ENCODE data around the gene RBM33.
A peak's percentile ranks its signal among the peaks of the same experiment; 100 is the strongest.

RBM33 gene

GRCh38 chr7:155660758-155661093 lies 16.3 kb downstream of the RBM33 start:
- Histone ChIP-seq H3K4ac (ENCODE audit: low read depth in 1 of 2, low read length in 2 of 2) (no peak overlapping the region), H2BK5ac (ENCODE audit: low read depth, low read length, poor library complexity, severe bottlenecking) (no peak overlapping the region), H3K27ac (ENCODE audit: low read length, poor library complexity, severe bottlenecking) (no peak overlapping the region), H4K91ac (ENCODE audit: low read length) (no peak overlapping the region), H3K79me1 (replicated peaks; ENCODE audit: low read length, poor library complexity, severe bottlenecking) (peaks cover 1% of the 10 kb centered on the region), H3K4me1 (ENCODE audit: control insufficient read depth, insufficient read depth, low read depth, low read length) (peaks cover 11% of the 10 kb centered on the region), H3K4me2 (ENCODE audit: low read length, poor library complexity, severe bottlenecking) (no peak overlapping the region), H3K9ac (ENCODE audit: low read length) (no peak overlapping the region), H3K14ac (ENCODE audit: low read length in 2 of 2) (no peak overlapping the region), H3K23ac (ENCODE audit: low read length in 2 of 2) (no peak overlapping the region), H3K9me3 (ENCODE audit: control insufficient read depth, low read length) (no peaks in the 10 kb centered on the region), H3K27me3 (ENCODE audit: control insufficient read depth in 1 of 2, insufficient read depth in 1 of 2, low read length in 2 of 2) (no peaks in the 10 kb centered on the region), H2AFZ (ENCODE audit: low read depth, low read length) (no peak overlapping the region), H3K36me3 (ENCODE audit: control insufficient read depth in 1 of 2, insufficient read depth in 2 of 2, low read depth in 1 of 2, low read length in 2 of 2) (peaks cover 7 to 11% of the 10 kb centered on the region in 2 experiments), H4K8ac (ENCODE audit: low read length) (no peak overlapping the region), H3K18ac (ENCODE audit: low read depth in 1 of 2, low read length in 2 of 2) (no peak overlapping the region), H2BK120ac (ENCODE audit: low read depth, low read length) (no peak overlapping the region), H2AK5ac (ENCODE audit: low read length, severe bottlenecking) (no peak overlapping the region), H2BK12ac (ENCODE audit: low read length in 2 of 2) (no peak overlapping the region), H3K4me3 (ENCODE audit: insufficient read depth in 1 of 2, low read depth in 1 of 2, low read length in 2 of 2) (no peak overlapping the region), H2BK15ac (ENCODE audit: low read depth, poor library complexity, severe bottlenecking) (no peak overlapping the region)
- WGBS: no CpG with 5 or more reads among the region's 1 CpG
- DNase-seq: no peak

- H4K91ac ChIP-seq (ENCODE audit: low read length): no peak overlapping the region
- 98% methylated on average over 5 of the region's 5 CpGs for WGBS
- no peak overlapping the region for H2AFZ ChIP-seq (ENCODE audit: low read depth, low read length)
- DNase-seq: no peak
- H3K4me3 ChIP-seq (ENCODE audit: insufficient read depth in 1 of 2, low read depth in 1 of 2, low read length in 2 of 2): no peak overlapping the region
- H3K4me1 ChIP-seq (ENCODE audit: control insufficient read depth, insufficient read depth, low read depth, low read length): peaks cover 13% of the 10 kb centered on the region
- H3K36me3 ChIP-seq (ENCODE audit: control insufficient read depth in 1 of 2, insufficient read depth in 2 of 2, low read depth in 1 of 2, low read length in 2 of 2): peaks cover 7 to 16% of the 10 kb centered on the region in 2 experiments
- H3K18ac ChIP-seq (ENCODE audit: low read depth in 1 of 2, low read length in 2 of 2): no peak overlapping the region
- no peak overlapping the region for H3K4ac ChIP-seq (ENCODE audit: low read depth in 1 of 2, low read length in 2 of 2)
- no peak overlapping the region for H2BK5ac ChIP-seq (ENCODE audit: low read depth, low read length, poor library complexity, severe bottlenecking)
- peaks cover 1% of the 10 kb centered on the region for H3K79me1 ChIP-seq (replicated peaks; ENCODE audit: low read length, poor library complexity, severe bottlenecking)
- no peak overlapping the region for H2BK120ac ChIP-seq (ENCODE audit: low read depth, low read length)
- no peak overlapping the region for H3K23ac ChIP-seq (ENCODE audit: low read length in 2 of 2)
- H3K9me3 ChIP-seq (ENCODE audit: control insufficient read depth, low read length): no peaks in the 10 kb centered on the region
- H4K8ac ChIP-seq (ENCODE audit: low read length): no peak overlapping the region
- H2AK5ac ChIP-seq (ENCODE audit: low read length, severe bottlenecking): no peak overlapping the region
- no peak overlapping the region for H3K9ac ChIP-seq (ENCODE audit: low read length)
- no peak overlapping the region for H2BK15ac ChIP-seq (ENCODE audit: low read depth, poor library complexity, severe bottlenecking)
- no peaks in the 10 kb centered on the region for H3K27me3 ChIP-seq (ENCODE audit: control insufficient read depth in 1 of 2, insufficient read depth in 1 of 2, low read length in 2 of 2)
- H3K27ac ChIP-seq (ENCODE audit: low read length, poor library complexity, severe bottlenecking): no peak overlapping the region
- H3K14ac ChIP-seq (ENCODE audit: low read length in 2 of 2): no peak overlapping the region
- H3K4me2 ChIP-seq (ENCODE audit: low read length, poor library complexity, severe bottlenecking): no peak overlapping the region
- H2BK12ac ChIP-seq (ENCODE audit: low read length in 2 of 2): no peak overlapping the region
These were observed 18.0 kb downstream of the RBM33 start for GRCh38 chr7:155662343-155663043.

- no peak overlapping the region for H2AFZ ChIP-seq (ENCODE audit: low read depth, low read length)
- no peak overlapping the region for H3K23ac ChIP-seq (ENCODE audit: low read length in 2 of 2)
- no peaks in the 10 kb centered on the region for H3K9me3 ChIP-seq (ENCODE audit: control insufficient read depth, low read length)
- H2BK15ac ChIP-seq (ENCODE audit: low read depth, poor library complexity, severe bottlenecking): no peak overlapping the region
- H4K8ac ChIP-seq (ENCODE audit: low read length): no peak overlapping the region
- no peak overlapping the region for H3K18ac ChIP-seq (ENCODE audit: low read depth in 1 of 2, low read length in 2 of 2)
- H3K9ac ChIP-seq (ENCODE audit: low read length): no peak overlapping the region
- no peak overlapping the region for H2AK5ac ChIP-seq (ENCODE audit: low read length, severe bottlenecking)
- no peak overlapping the region for H2BK12ac ChIP-seq (ENCODE audit: low read length in 2 of 2)
- H3K36me3 ChIP-seq (ENCODE audit: control insufficient read depth in 1 of 2, insufficient read depth in 2 of 2, low read depth in 1 of 2, low read length in 2 of 2): peaks cover 7 to 22% of the 10 kb centered on the region in 2 experiments
- H3K4ac ChIP-seq (ENCODE audit: low read depth in 1 of 2, low read length in 2 of 2): no peak overlapping the region
- 100% methylated on average over 3 of the region's 4 CpGs for WGBS
- H3K79me1 ChIP-seq (replicated peaks; ENCODE audit: low read length, poor library complexity, severe bottlenecking): peaks cover 1% of the 10 kb centered on the region
- H3K27me3 ChIP-seq (ENCODE audit: control insufficient read depth in 1 of 2, insufficient read depth in 1 of 2, low read length in 2 of 2): no peaks in the 10 kb centered on the region
- no peak overlapping the region for H3K14ac ChIP-seq (ENCODE audit: low read length in 2 of 2)
- H3K27ac ChIP-seq (ENCODE audit: low read length, poor library complexity, severe bottlenecking): no peak overlapping the region
- peaks cover 13% of the 10 kb centered on the region for H3K4me1 ChIP-seq (ENCODE audit: control insufficient read depth, insufficient read depth, low read depth, low read length)
- H4K91ac ChIP-seq (ENCODE audit: low read length): no peak overlapping the region
- H2BK120ac ChIP-seq (ENCODE audit: low read depth, low read length): no peak overlapping the region
- no peak for DNase-seq
- no peak overlapping the region for H3K4me3 ChIP-seq (ENCODE audit: insufficient read depth in 1 of 2, low read depth in 1 of 2, low read length in 2 of 2)
- no peak overlapping the region for H3K4me2 ChIP-seq (ENCODE audit: low read length, poor library complexity, severe bottlenecking)
- H2BK5ac ChIP-seq (ENCODE audit: low read depth, low read length, poor library complexity, severe bottlenecking): no peak overlapping the region
These were observed 19.5 kb downstream of the RBM33 start for GRCh38 chr7:155663937-155664336.

- no peak overlapping the region for H2BK12ac ChIP-seq (ENCODE audit: low read length in 2 of 2)
- peak overlapping the region; percentile 46 for H3K9ac ChIP-seq (ENCODE audit: low read length)
- no peak overlapping the region for H2BK15ac ChIP-seq (ENCODE audit: low read depth, poor library complexity, severe bottlenecking)
- peak overlapping the region; percentile 43 for H2AK5ac ChIP-seq (ENCODE audit: low read length, severe bottlenecking)
- no peak overlapping the region for H2BK5ac ChIP-seq (ENCODE audit: low read depth, low read length, poor library complexity, severe bottlenecking)
- H3K4me2 ChIP-seq (ENCODE audit: low read length, poor library complexity, severe bottlenecking): no peak overlapping the region
- no peak overlapping the region for H2BK120ac ChIP-seq (ENCODE audit: low read depth, low read length)
- no peaks in the 10 kb centered on the region for H3K27me3 ChIP-seq (ENCODE audit: control insufficient read depth in 1 of 2, insufficient read depth in 1 of 2, low read length in 2 of 2)
- H2AFZ ChIP-seq (ENCODE audit: low read depth, low read length): no peak overlapping the region
- H3K4me3 ChIP-seq (ENCODE audit: insufficient read depth in 1 of 2, low read depth in 1 of 2, low read length in 2 of 2): peak overlapping the region in 1 of 2 experiments; percentile 38
- peaks cover 11 to 14% of the 10 kb centered on the region in 2 experiments for H3K36me3 ChIP-seq (ENCODE audit: control insufficient read depth in 1 of 2, insufficient read depth in 2 of 2, low read depth in 1 of 2, low read length in 2 of 2)
- peak overlapping the region; percentile 55 for H3K27ac ChIP-seq (ENCODE audit: low read length, poor library complexity, severe bottlenecking)
- no peak overlapping the region for H3K4ac ChIP-seq (ENCODE audit: low read depth in 1 of 2, low read length in 2 of 2)
- no peak overlapping the region for H3K14ac ChIP-seq (ENCODE audit: low read length in 2 of 2)
- 96% methylated on average over 8 of the region's 9 CpGs for whole genome bisulfite sequencing
- no peak overlapping the region for H4K8ac ChIP-seq (ENCODE audit: low read length)
- H4K91ac ChIP-seq (ENCODE audit: low read length): no peak overlapping the region
- peaks cover 15% of the 10 kb centered on the region for H3K4me1 ChIP-seq (ENCODE audit: control insufficient read depth, insufficient read depth, low read depth, low read length)
- DNase-seq: no peak
- no peaks in the 10 kb centered on the region for H3K79me1 ChIP-seq (replicated peaks; ENCODE audit: low read length, poor library complexity, severe bottlenecking)
- no peak overlapping the region for H3K18ac ChIP-seq (ENCODE audit: low read depth in 1 of 2, low read length in 2 of 2)
- H3K9me3 ChIP-seq (ENCODE audit: control insufficient read depth, low read length): no peaks in the 10 kb centered on the region
- no peak overlapping the region for H3K23ac ChIP-seq (ENCODE audit: low read length in 2 of 2)
These were observed 20.9 kb downstream of the RBM33 start for GRCh38 chr7:155665079-155665956.
